PC-3 (cell line): ENCODE measurements around the gene BCL11B.

Experiments
- EZH2 ChIP-seq: fragments of 300-600 bp; sonication (generic); IDR thresholded peaks from one replicate; pipeline ENCODE4 v1.6.1; 2017; ENCODE audit warnings: antibody characterized with exemption, mild to moderate bottlenecking, low read length; ENCODE audit not compliant: unreplicated experiment
- TF ChIP-seq, protein P1 (sequence below): fragments of 300-600 bp; sonication (generic); conservative IDR thresholded peaks from 2 replicates; pipeline ENCODE4 v1.5.1; 2017; ENCODE audit warnings: antibody characterized with exemption, low read depth, mild to moderate bottlenecking, low read length

DNA sequence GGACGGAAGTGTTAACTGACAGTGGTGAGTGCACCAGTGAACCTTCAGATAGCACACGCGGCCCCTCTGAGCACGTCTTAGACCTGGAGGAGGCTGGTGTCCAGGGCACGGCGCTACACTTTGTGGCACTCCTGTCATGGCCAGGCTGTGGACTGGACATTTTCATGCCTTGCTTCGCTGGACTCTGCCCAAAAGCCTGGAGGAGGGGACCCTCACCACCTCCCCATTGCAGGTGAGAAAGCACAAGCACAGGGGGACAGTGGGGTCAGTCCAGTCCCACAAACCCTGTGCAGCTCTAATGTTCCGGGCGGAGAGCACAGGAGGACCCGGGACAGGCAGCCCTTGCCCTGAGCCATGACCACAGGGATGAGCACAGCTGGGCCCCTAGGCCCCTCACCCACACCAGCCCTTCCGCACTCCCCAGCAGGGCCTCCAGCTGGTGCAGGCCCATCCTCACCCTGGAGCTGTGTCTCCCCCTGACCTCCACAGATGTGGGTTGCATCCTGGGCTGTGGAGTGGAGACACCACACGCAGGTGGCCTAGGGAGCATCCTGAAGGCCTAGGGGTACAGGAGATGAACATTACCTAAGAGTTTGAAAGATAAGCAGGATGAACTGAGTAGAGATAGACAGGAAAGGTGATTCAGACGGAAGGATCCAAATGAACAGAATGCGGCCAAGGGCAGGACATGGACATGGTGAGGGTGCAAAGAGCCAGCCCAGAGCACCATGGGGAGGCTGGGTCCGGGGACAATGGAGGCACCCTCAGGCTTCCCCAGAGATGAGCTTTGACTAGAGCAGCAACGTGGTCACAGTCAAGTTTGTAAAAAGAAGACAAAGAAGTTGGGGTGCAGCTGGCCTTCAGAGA, 132.8 kb downstream of the BCL11B start:
- TF ChIP-seq EZH2: no peak
- TF ChIP-seq, protein P1, sequence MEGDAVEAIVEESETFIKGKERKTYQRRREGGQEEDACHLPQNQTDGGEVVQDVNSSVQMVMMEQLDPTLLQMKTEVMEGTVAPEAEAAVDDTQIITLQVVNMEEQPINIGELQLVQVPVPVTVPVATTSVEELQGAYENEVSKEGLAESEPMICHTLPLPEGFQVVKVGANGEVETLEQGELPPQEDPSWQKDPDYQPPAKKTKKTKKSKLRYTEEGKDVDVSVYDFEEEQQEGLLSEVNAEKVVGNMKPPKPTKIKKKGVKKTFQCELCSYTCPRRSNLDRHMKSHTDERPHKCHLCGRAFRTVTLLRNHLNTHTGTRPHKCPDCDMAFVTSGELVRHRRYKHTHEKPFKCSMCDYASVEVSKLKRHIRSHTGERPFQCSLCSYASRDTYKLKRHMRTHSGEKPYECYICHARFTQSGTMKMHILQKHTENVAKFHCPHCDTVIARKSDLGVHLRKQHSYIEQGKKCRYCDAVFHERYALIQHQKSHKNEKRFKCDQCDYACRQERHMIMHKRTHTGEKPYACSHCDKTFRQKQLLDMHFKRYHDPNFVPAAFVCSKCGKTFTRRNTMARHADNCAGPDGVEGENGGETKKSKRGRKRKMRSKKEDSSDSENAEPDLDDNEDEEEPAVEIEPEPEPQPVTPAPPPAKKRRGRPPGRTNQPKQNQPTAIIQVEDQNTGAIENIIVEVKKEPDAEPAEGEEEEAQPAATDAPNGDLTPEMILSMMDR: no peak
